ENCODE results near the gene SORCS2. TPM values are rescaled to one million over a fixed set of nuclear protein-coding genes. Genes with fewer than 3 reads are reported as not detected.

SORCS2 gene
- total RNA-seq, 2 experiments from 2014 or later: not detected

- Mint-ChIP-seq H3K27ac (no peak overlapping the region), H3K9me3 (no peaks in the 10 kb centered on the region), H3K4me3 (no peak overlapping the region), H3K27me3 (peaks cover 10% of the 10 kb centered on the region), H3K4me1 (peaks cover 3% of the 10 kb centered on the region), H3K36me3 (no peaks in the 10 kb centered on the region)
- no peak for DNase-seq
Observed at GRCh38 chr4:7655511-7656243, 463.3 kb downstream of the SORCS2 start.

DNA sequence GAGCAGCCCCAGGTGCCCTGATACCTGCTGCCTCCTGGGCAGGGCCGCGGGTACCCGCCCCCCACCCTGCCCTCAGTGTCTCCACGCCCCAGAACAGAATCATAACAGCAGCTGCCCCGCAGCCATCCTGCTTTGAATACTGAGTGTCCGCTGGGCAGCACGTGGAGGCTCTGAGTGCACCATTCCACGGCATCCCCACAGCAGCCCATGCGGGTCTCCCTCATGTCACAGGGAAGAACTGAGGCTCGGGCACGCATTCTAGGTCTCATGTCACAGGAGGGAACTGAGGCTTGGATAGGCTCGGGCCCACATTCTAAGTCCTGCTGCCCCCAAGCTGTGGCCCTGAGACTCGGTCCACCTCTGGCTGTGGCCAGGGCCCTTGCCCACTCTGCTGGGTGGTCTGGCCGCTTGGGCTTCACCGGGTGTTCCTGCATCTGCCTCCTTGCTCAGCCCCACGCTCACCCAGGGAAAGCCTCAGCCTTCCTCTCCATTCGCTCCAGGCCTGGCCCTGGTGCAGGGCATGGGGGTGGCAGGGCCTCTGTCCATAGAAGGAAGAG lies 464.0 kb downstream of the SORCS2 start:
- DNase-seq: no peak
- Mint-ChIP-seq H3K36me3 (no peaks in the 10 kb centered on the region), H3K27me3 (peaks cover 10% of the 10 kb centered on the region), H3K9me3 (no peaks in the 10 kb centered on the region), H3K27ac (no peak overlapping the region), H3K4me3 (no peak overlapping the region), H3K4me1 (no peaks in the 10 kb centered on the region)

GRCh38 chr4:7657545-7658297 lies 465.4 kb downstream of the SORCS2 start:
- H3K27ac Mint-ChIP-seq: no peak overlapping the region
- peaks cover 10% of the 10 kb centered on the region for H3K27me3 Mint-ChIP-seq
- DNase-seq: no peak
- no peaks in the 10 kb centered on the region for H3K4me1 Mint-ChIP-seq
- H3K36me3 Mint-ChIP-seq: no peaks in the 10 kb centered on the region
- no peaks in the 10 kb centered on the region for H3K9me3 Mint-ChIP-seq
- H3K4me3 Mint-ChIP-seq: no peak overlapping the region

- H3K27me3 Mint-ChIP-seq: peaks cover 10% of the 10 kb centered on the region
- no peaks in the 10 kb centered on the region for H3K4me1 Mint-ChIP-seq
- no peak for DNase-seq
- H3K36me3 Mint-ChIP-seq: no peaks in the 10 kb centered on the region
- no peak overlapping the region for H3K4me3 Mint-ChIP-seq
- H3K9me3 Mint-ChIP-seq: no peaks in the 10 kb centered on the region
- H3K27ac Mint-ChIP-seq: no peak overlapping the region
Observed at GRCh38 chr4:7658341-7659204, 466.2 kb downstream of the SORCS2 start.

DNA sequence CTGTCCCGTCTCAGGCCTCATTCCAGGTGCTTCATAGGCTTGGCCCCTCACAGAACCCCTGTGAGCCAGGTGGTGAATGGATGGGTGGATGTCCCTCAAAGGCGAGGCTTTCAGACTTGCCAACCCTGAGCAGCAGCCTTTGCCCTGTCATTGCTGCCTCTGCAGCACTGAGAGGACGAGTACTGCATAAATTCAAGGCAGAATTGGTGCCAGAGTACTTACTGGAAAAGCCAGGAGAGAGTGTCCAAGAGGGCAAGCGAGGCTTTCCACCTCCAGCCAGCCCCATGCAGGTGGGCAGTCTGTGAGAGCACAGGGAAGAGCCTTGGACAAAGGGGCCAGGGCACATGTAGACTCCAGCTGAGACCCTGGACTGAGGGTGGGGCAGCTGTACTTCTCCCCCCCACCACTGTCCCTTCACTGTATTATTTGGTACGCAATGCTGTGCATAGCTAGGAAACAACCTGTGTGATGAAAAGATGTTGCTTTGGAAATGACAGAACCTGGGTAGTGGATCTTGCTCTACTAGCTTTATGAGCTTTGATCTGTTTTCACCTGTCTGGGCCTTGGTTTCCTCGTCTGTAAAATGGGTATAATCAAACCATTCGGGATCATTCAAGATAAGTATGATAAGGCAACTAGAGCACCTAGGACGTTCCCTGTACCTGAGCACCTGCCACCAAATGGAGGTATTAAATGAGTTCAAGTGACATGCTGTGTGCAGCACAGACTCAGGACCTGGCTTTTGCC lies 467.3 kb downstream of the SORCS2 start:
- Mint-ChIP-seq H3K27ac (no peak overlapping the region), H3K36me3 (no peaks in the 10 kb centered on the region), H3K9me3 (no peaks in the 10 kb centered on the region), H3K4me1 (no peaks in the 10 kb centered on the region), H3K27me3 (peaks cover 4% of the 10 kb centered on the region), H3K4me3 (no peak overlapping the region)
- no peak for DNase-seq

- DNase-seq: no peak
- no peak overlapping the region for H3K4me3 Mint-ChIP-seq
- no peak overlapping the region for H3K27ac Mint-ChIP-seq
- H3K9me3 Mint-ChIP-seq: no peaks in the 10 kb centered on the region
- H3K36me3 Mint-ChIP-seq: no peaks in the 10 kb centered on the region
- no peaks in the 10 kb centered on the region for H3K27me3 Mint-ChIP-seq
- no peaks in the 10 kb centered on the region for H3K4me1 Mint-ChIP-seq
Observed at GRCh38 chr4:7660176-7661039, 468.1 kb downstream of the SORCS2 start.

GRCh38 chr4:7661066-7661748 lies 468.9 kb downstream of the SORCS2 start:
- H3K9me3 Mint-ChIP-seq: no peaks in the 10 kb centered on the region
- H3K27ac Mint-ChIP-seq: no peak overlapping the region
- no peaks in the 10 kb centered on the region for H3K27me3 Mint-ChIP-seq
- H3K36me3 Mint-ChIP-seq: no peaks in the 10 kb centered on the region
- no peak for DNase-seq
- H3K4me3 Mint-ChIP-seq: no peak overlapping the region
- no peaks in the 10 kb centered on the region for H3K4me1 Mint-ChIP-seq

DNA sequence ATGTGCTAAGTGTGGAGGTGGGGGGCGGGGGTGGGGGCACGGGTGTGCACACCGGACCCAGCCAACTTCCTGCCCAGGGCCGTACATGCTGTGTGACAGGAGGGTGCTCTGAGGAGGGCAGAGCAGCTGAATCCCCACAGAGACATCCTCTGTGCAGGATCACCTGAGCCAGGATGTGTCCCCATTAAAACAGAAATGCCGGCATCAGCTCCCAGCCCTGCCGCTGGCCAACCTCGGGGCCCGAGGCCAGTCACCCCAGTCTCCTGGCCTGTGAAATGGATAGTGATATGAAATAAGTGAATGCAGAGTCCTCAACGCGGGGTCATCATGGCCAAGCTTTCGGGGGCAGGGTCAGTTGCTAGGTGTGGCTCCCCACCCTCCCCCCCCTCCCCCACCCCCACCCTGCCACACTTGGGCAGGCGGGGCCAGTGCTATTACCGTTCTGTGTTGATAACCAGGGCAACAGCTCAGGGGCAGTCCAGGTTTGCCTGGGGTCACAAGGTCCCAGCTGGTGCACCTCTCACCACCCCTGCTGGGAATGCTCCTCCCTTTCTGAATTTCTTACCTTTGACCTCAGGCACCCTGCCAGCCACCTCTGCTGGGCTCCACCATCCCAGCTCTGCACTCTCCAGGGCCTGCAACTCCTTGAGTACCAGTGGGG lies 469.6 kb downstream of the SORCS2 start:
- Mint-ChIP-seq H3K4me3 (no peak overlapping the region), H3K4me1 (no peaks in the 10 kb centered on the region), H3K36me3 (no peaks in the 10 kb centered on the region), H3K9me3 (no peaks in the 10 kb centered on the region), H3K27ac (no peak overlapping the region), H3K27me3 (no peaks in the 10 kb centered on the region)
- no peak for DNase-seq

DNA sequence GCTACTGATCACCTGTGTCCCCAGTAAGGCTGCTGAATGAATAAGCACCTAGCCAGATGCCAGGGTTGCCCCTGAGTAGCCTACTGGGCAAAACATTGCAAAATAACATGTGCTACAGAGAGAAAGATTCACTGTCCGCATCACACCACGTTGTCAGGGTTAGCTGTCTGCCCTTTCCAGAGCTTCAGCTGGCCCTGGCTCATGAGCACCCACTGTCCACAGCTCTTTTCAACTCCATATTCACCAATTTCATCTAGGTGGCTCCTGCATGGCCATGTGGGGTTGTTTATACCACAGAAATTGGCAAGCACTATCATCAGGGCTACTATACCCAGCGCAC lies 470.1 kb downstream of the SORCS2 start:
- Mint-ChIP-seq H3K9me3 (no peaks in the 10 kb centered on the region), H3K27ac (no peak overlapping the region), H3K4me1 (no peaks in the 10 kb centered on the region), H3K4me3 (no peak overlapping the region), H3K36me3 (no peaks in the 10 kb centered on the region), H3K27me3 (no peaks in the 10 kb centered on the region)
- no peak for DNase-seq

DNA sequence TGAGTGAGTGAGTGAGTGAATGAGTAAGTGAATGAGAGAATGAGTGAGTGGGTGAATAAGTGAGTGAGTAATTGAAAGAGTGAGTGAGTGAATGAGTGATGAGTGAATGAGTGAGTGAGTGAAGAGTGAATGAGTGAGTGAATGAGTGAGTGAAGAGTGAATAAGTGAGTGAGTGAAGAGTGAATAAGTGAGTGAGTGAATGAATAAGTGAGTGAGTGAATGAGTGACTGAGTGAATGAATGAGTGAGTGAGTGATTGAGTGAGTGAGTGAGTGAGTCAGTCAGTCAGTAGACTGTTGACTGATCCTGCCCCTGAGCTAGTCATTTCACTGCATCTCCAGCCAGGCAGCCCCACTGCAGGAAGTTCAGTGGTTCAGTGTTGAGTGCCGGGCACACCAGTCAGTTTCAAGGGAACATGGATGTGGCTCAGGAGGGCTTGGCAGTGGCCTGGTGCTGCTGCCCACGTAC lies 470.8 kb downstream of the SORCS2 start:
- Mint-ChIP-seq H3K36me3 (no peaks in the 10 kb centered on the region), H3K4me3 (no peak overlapping the region), H3K27ac (no peak overlapping the region), H3K27me3 (no peaks in the 10 kb centered on the region), H3K4me1 (no peaks in the 10 kb centered on the region), H3K9me3 (no peaks in the 10 kb centered on the region)
- DNase-seq: no peak

DNA sequence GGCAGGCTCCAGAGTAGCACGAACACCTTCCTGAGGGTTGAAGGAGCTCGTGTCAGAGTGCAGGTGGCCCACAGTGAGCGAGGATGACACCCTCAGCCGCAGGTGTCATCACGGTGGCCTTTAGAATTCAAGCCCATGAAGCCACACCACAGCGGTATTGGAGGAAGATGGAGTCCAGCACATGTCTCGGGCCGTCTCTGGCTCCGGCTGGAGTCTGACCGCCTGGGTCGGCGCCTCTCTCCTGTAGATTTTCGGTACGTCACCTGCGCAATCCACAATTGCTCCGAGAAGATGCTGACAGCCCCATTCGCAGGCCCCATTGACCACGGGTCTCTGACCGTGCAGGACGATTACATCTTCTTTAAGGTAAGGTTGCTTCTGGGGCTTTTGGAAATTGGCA lies 471.8 kb downstream of the SORCS2 start:
- no peak for DNase-seq
- H3K27me3 Mint-ChIP-seq: no peaks in the 10 kb centered on the region
- H3K27ac Mint-ChIP-seq: no peak overlapping the region
- H3K4me1 Mint-ChIP-seq: no peaks in the 10 kb centered on the region
- H3K36me3 Mint-ChIP-seq: no peaks in the 10 kb centered on the region
- H3K4me3 Mint-ChIP-seq: no peak overlapping the region
- no peaks in the 10 kb centered on the region for H3K9me3 Mint-ChIP-seq

GRCh38 chr4:7665321-7665720 lies 473.0 kb downstream of the SORCS2 start:
- H3K27me3 Mint-ChIP-seq: no peaks in the 10 kb centered on the region
- H3K27ac Mint-ChIP-seq: no peak overlapping the region
- no peaks in the 10 kb centered on the region for H3K4me1 Mint-ChIP-seq
- no peak overlapping the region for H3K4me3 Mint-ChIP-seq
- no peak for DNase-seq
- H3K9me3 Mint-ChIP-seq: no peaks in the 10 kb centered on the region
- H3K36me3 Mint-ChIP-seq: no peaks in the 10 kb centered on the region

- H3K4me1 Mint-ChIP-seq: no peaks in the 10 kb centered on the region
- no peak overlapping the region for H3K4me3 Mint-ChIP-seq
- H3K9me3 Mint-ChIP-seq: peaks cover 4% of the 10 kb centered on the region
- no peaks in the 10 kb centered on the region for H3K36me3 Mint-ChIP-seq
- no peak for DNase-seq
- H3K27ac Mint-ChIP-seq: no peak overlapping the region
- no peaks in the 10 kb centered on the region for H3K27me3 Mint-ChIP-seq
Observed at GRCh38 chr4:7666011-7666410, 473.7 kb downstream of the SORCS2 start.

Measured in activated naive CD8-positive, alpha-beta T cell treated with anti-CD3 and anti-CD28 coated beads for 36 hours (primary cell).